ENCODE measurements around the gene CCL13.

DNA sequence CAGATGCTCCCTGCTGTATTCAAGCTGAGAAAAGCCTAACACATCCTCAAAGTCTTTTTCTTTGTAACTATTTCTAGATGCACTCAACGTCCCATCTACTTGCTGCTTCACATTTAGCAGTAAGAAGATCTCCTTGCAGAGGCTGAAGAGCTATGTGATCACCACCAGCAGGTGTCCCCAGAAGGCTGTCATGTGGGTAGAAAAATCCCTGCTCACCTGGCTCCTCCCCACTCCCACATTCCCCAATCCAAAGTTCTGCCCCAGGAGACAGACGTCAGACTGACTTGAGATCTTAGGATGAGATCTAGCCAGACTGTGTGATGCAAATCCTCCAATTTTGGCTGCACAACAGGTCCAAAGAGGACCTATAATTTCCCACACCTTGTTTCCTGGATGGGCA is 1.1 kb downstream of the CCL13 start:
- TF ChIP-seq ZFP3 (CRISPR knock-in tag; IDR thresholded peaks at IDR 0.05) (no peak), TOX (CRISPR knock-in tag; IDR thresholded peaks at IDR 0.05; ENCODE audit: borderline replicate concordance) (no peak), BACH2 (CRISPR knock-in tag; IDR thresholded peaks at IDR 0.05; ENCODE audit: borderline replicate concordance) (no peak), ZFP30 (CRISPR knock-in tag; IDR thresholded peaks at IDR 0.05) (no peak), TCF4 (CRISPR knock-in tag; IDR thresholded peaks at IDR 0.05; ENCODE audit: borderline replicate concordance) (no peak), ZNF8 (CRISPR knock-in tag; IDR thresholded peaks at IDR 0.05) (no peak), GLIS3 (CRISPR knock-in tag; IDR thresholded peaks at IDR 0.05) (no peak), RARB (CRISPR knock-in tag; IDR thresholded peaks at IDR 0.05) (no peak), TSHZ2 (CRISPR knock-in tag; IDR thresholded peaks at IDR 0.05) (no peak), CSDC2 (CRISPR knock-in tag; IDR thresholded peaks at IDR 0.05) (no peak), ISL1 (CRISPR knock-in tag; IDR thresholded peaks at IDR 0.05) (no peak)
- TF ChIP-seq, protein P1, sequence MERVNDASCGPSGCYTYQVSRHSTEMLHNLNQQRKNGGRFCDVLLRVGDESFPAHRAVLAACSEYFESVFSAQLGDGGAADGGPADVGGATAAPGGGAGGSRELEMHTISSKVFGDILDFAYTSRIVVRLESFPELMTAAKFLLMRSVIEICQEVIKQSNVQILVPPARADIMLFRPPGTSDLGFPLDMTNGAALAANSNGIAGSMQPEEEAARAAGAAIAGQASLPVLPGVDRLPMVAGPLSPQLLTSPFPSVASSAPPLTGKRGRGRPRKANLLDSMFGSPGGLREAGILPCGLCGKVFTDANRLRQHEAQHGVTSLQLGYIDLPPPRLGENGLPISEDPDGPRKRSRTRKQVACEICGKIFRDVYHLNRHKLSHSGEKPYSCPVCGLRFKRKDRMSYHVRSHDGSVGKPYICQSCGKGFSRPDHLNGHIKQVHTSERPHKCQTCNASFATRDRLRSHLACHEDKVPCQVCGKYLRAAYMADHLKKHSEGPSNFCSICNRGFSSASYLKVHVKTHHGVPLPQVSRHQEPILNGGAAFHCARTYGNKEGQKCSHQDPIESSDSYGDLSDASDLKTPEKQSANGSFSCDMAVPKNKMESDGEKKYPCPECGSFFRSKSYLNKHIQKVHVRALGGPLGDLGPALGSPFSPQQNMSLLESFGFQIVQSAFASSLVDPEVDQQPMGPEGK (CRISPR knock-in tag; IDR thresholded peaks at IDR 0.05; ENCODE audit: borderline replicate concordance), result no peak
- TF ChIP-seq, protein P2, sequence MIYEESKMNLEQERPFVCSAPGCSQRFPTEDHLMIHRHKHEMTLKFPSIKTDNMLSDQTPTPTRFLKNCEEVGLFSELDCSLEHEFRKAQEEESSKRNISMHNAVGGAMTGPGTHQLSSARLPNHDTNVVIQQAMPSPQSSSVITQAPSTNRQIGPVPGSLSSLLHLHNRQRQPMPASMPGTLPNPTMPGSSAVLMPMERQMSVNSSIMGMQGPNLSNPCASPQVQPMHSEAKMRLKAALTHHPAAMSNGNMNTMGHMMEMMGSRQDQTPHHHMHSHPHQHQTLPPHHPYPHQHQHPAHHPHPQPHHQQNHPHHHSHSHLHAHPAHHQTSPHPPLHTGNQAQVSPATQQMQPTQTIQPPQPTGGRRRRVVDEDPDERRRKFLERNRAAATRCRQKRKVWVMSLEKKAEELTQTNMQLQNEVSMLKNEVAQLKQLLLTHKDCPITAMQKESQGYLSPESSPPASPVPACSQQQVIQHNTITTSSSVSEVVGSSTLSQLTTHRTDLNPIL (CRISPR knock-in tag; IDR thresholded peaks at IDR 0.05; ENCODE audit: low read depth), result no peak

Measured in SK-N-SH treated with all-trans-retinoic acid at 6 μM for 48 hours (cell line).